ENCODE data around the gene EMC7.

- TF ChIP-seq CTCF (IDR thresholded peaks at IDR 0.05) (no peak), POLR2AphosphoS5 (IDR thresholded peaks at IDR 0.05) (no peak)
These were observed 37.2 kb downstream of the EMC7 start for GRCh38 chr15:34064438-34064837.

Measured in prostate gland (tissue), 2 donors.